HG02943 (cell line): ENCODE data around the gene PRMT6.
"Not testable (repeated sequence)": the region's sequence is repeated elsewhere in the genome, so short reads cannot be mapped to it uniquely, and the experiment has no call there.

Experiments used
- ATAC-seq: cut with Tn5 transposase; IDR thresholded peaks from one replicate; pipeline ENCODE4 v1.9.1; 2021; ENCODE audit warnings: mild to moderate bottlenecking, low read depth, moderate library complexity; ENCODE audit not compliant: unreplicated experiment

Gene PRMT6

DNA sequence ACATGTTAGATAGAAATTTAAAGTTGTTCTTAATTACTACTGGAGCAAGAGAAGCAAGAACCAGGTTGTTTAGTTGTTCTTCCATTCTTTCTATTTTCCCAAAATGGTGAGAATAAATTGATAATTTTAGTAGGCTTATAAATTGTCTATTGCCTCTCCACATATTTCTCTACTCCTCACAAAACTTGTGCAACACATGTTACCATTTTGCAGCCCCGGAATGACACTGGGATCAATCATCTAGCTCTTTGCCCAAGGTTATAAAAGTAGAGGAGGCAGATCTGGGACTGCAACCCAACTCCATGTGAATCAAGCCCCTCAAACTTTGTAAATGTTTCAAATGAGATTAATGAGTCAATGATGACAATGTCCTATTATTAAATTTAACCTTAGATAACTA, 34.9 kb downstream of the PRMT6 start:
- ATAC-seq, result no peak

DNA sequence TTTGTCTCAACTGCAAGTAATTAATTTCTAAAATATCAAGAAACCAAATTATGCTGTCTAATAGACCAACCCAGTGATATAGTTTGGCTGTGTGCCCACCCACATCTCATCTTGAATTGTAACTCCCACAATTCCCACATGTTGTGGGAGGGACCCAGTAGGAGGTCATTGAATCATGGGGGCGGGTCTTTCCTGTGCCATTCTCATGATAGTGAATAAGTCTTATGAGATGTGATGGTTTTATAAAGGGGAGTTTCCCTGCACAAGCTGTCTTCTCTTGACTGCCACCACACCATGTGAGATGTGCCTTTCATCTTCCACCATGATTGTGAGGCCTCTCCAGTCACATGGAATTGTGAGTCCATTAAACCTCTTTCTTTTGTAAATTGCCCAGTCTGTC, 36.9 kb downstream of the PRMT6 start:
- not testable (repeated sequence) for ATAC-seq

DNA sequence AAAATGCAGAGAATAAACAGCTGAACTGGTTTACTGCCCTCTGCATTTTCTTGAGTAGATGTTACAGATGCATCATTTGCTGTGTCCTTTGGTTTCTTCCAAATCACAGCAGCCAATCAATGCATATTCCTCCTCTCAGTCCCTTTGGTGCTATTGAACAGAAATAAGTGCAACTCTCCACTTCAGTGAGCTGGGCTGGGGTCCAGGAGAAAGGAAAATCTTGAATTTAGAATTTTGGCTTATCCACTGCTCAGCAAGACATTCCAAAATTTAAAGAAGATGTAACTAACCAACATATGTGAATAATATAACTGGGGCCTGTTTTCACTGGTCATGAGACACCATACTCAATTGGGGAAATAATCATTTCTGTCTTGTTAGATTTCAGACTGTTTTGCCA, 39.2 kb downstream of the PRMT6 start:
- ATAC-seq, result no peak

DNA sequence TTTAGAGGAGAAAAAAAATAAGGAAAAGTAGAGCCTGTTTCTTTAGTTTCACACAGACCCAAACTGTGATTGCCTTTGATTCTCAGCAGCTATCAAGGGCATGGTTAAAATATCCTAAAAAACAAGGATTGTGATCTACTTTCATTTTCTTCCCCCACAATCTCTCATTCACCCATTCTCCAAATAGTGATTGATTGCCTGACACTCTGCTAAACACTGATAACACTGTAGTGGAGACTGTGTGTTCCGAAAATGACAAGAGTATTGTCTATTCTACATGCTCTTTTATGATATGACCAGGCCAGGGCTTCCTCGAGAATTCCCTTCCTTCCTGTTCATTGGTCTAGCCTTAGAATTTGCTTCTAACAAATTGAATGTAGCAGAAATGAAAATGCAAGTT, 40.2 kb downstream of the PRMT6 start:
- no peak for ATAC-seq

DNA sequence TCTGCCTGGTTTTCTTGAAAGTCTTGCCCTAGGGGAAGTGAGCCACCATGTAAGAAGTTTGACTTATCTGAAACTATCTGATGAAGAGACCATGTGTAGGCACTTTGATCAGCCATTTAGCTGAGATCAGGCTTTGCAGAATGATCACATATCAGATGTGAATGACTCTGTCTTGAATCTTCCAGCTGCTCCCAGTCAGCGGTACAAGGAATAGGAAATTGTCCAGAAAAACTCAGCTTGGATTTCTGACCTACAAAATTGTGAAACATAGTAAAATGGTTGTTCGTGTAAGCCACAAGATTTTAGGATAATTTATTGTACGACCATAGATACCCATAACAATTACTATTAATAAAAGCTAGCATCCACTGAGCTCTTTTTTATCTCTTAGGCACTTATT, 42.5 kb downstream of the PRMT6 start:
- no peak for ATAC-seq

DNA sequence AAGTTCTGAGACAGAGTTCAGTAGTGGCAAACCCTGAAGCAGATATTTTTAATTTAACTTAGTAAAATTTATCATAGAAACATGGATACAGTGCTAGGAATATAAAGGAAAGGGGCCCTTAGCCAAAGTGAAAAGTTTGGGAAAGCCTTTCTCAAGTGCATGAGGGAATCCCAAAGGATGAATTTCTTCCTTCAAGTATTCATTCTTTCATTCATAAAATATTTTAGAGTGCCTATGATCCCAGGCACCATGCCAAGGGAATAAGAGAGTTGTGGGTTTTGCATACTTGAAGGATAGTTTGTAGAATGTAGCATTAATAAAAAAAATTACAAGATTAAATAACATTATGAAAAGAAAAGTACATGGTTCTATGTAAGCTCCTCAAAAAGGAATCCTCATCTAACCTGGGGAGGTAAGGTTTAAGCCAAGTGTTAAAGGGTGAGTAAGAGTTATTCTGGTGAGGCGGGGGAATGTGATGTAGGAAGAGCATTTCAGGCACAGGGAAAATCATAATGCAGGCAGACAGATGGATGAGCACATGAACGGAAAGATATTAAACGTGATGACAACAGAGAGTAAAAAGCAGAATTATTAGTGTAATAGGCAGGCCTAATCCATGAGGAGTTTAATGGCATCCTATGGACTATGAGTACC, 44.0 kb downstream of the PRMT6 start:
- ATAC-seq, result no peak

DNA sequence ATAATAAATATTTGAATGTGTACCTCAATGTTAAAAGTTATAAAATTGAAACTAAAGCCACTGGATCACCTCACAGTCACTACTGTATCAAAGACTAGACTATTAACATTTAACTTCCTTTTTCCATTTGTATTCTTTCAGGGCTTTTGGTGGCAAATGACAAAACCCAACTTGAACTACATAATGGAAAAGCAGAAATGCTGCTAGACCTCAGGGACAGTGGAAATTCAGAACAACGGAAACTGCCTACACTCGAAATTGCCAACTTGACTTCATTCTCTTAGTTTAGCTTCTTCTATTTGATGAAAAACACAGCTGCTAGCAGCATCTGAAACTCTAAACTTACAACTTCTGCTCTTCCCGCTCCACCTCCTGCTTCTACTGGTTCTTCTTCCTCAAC, 49.4 kb downstream of the PRMT6 start:
- ATAC-seq, result no peak
